ENCODE data around the gene CD59. TPM values are rescaled to one million over a fixed set of nuclear protein-coding genes. Genes with fewer than 3 reads are reported as not detected.

The CD59 gene
- total and polyA plus RNA-seq, 9 of the 15 experiments (the other 6 are each of a cell fraction or from before 2014, with no cell fraction given) = 38.1 to 338 (median 173) TPM

GRCh38 chr11:33654594-33654993 lies 81.6 kb downstream of the CD59 start:
- in situ Hi-C loops (cut with MboI) (no loop called here), intact Hi-C loops (cut with micrococcal nuclease) (no loop called here)
- 0% methylated on average over 6 of the region's 6 CpGs for WGBS (ENCODE audit: insufficient coverage, low coverage, missing lambda C conversion rate)
- H3K9ac ChIP-seq (ENCODE audit: insufficient read depth in 1 of 2, low read depth in 2 of 2, low read length in 2 of 2) = no peak overlapping the region
- no peak for TF ChIP-seq SRSF9 (IDR thresholded peaks at IDR 0.05; ENCODE audit: borderline replicate concordance, low read depth, low read length)
- FAIRE-seq (no peak), ATAC-seq (no peak), DNase-seq (ENCODE audit: extremely low read depth in 1 of 4, low spot score in 3 of 4) (no peak)
- no peaks in the 10 kb centered on the region for H4K20me1 ChIP-seq (replicated peaks; ENCODE audit: control insufficient read depth, insufficient read depth, low read length)
- ChIA-PET POLR2A (interaction anchor here (0.9 kb wide), 1 partner anchor 9 kb away, joined by 3 read pairs; no protein-coding TSS in a partner anchor), CTCF (ENCODE audit: low intra/inter-chr PET ratio) (no interaction called here)
- H3K4me2 ChIP-seq (ENCODE audit: insufficient read depth, low read length) = no peak overlapping the region
- no peaks in the 10 kb centered on the region for H3K36me3 ChIP-seq (ENCODE audit: control insufficient read depth, insufficient read depth, low read length)
- H3K4me1 ChIP-seq (replicated peaks in 1 of 2; ENCODE audit: control insufficient read depth in 2 of 2, insufficient read depth in 2 of 2, low read length in 2 of 2) = no peaks in the 10 kb centered on the region; a peak in 1 of 5 replicates
- no peak overlapping the region for H3K4me3 ChIP-seq
- H3K79me2 ChIP-seq (ENCODE audit: control insufficient read depth, insufficient read depth, low read length) = no peaks in the 10 kb centered on the region
- peaks cover 18 to 43% of the 10 kb centered on the region in 2 experiments; a peak in 4 of 5 replicates for H3K27me3 ChIP-seq (ENCODE audit: control insufficient read depth in 2 of 2, insufficient read depth in 2 of 2, low read length in 2 of 2)
- no TSS peak for BruUV-seq (replicated peaks)
- no peaks in the 10 kb centered on the region for H3K9me3 ChIP-seq (replicated peaks; ENCODE audit: control insufficient read depth, insufficient read depth, low read depth, low read length)
- no peak overlapping the region for H3K27ac ChIP-seq (ENCODE audit: extremely low read depth, low read depth, low read length)
- H3K9me1 ChIP-seq (ENCODE audit: control insufficient read depth, insufficient read depth, low read length) = no peaks in the 10 kb centered on the region
- no peak overlapping the region for H2AFZ ChIP-seq (ENCODE audit: low read depth, low read length)

Other genes with a start within 250 kb of the CD59 start
- gene C11orf91, start 35.6 kb downstream of the CD59 start, total RNA-seq (2014; rRNA removed) = not detected in 2 replicates
- gene C11orf91, start 35.6 kb downstream of the CD59 start, total RNA-seq (2014; rRNA removed; fragmentation: Illumina TruSeq; extraction: Trizol) = not detected in 2 replicates
- gene C11orf91, start 35.6 kb downstream of the CD59 start, total RNA-seq (2015; rRNA removed; fragmentation: Illumina TruSeq; extraction: Trizol) = not detected in 2 replicates
- not detected in 2 replicates for gene C11orf91, start 35.6 kb downstream of the CD59 start, total RNA-seq (2021)
- not detected in 2 replicates for gene C11orf91, start 35.6 kb downstream of the CD59 start, polyA plus RNA-seq (2011; rRNA removed)
- not detected in 2 replicates for gene C11orf91, start 35.6 kb downstream of the CD59 start, polyA plus RNA-seq (2014; fragmentation: Illumina TruSeq; extraction: Trizol)
- not detected for gene C11orf91, start 35.6 kb downstream of the CD59 start, polyA plus RNA-seq (2014; fragmentation: Nextera tagmentation; extraction: Ambion mirVana)
- not detected in 2 replicates for gene C11orf91, start 35.6 kb downstream of the CD59 start, polyA plus RNA-seq (2014; rRNA removed)
- gene FBXO3, start 38.1 kb upstream of the CD59 start, total RNA-seq (2014; rRNA removed) = 11.6 and 14.3 TPM in 2 replicates
- gene FBXO3, start 38.1 kb upstream of the CD59 start, total RNA-seq (2014; rRNA removed; fragmentation: Illumina TruSeq; extraction: Trizol) = 29.2 and 33.3 TPM in 2 replicates
- gene FBXO3, start 38.1 kb upstream of the CD59 start, total RNA-seq (2015; rRNA removed; fragmentation: Illumina TruSeq; extraction: Trizol) = 21.4 and 21.9 TPM in 2 replicates
- gene FBXO3, start 38.1 kb upstream of the CD59 start, total RNA-seq (2021) = 24.3 and 25.2 TPM in 2 replicates
- gene FBXO3, start 38.1 kb upstream of the CD59 start, polyA plus RNA-seq (2011; rRNA removed) = 41.4 and 59.3 TPM in 2 replicates
- gene FBXO3, start 38.1 kb upstream of the CD59 start, polyA plus RNA-seq (2014; fragmentation: Illumina TruSeq; extraction: Trizol) = 26.7 and 30.1 TPM in 2 replicates
- gene FBXO3, start 38.1 kb upstream of the CD59 start, polyA plus RNA-seq (2014; fragmentation: Nextera tagmentation; extraction: Ambion mirVana) = 10 to 100 TPM; 55.7 to 57.9 TPM
- gene FBXO3, start 38.1 kb upstream of the CD59 start, polyA plus RNA-seq (2014; rRNA removed) = 18.9 and 19.5 TPM in 2 replicates
- 93.1 and 104 TPM in 2 replicates for gene LMO2, start 155.7 kb upstream of the CD59 start, total RNA-seq (2014; rRNA removed)
- 85.1 and 96.3 TPM in 2 replicates for gene LMO2, start 155.7 kb upstream of the CD59 start, total RNA-seq (2014; rRNA removed; fragmentation: Illumina TruSeq; extraction: Trizol)
- gene LMO2, start 155.7 kb upstream of the CD59 start, total RNA-seq (2015; rRNA removed; fragmentation: Illumina TruSeq; extraction: Trizol) = 39.2 and 41.5 TPM in 2 replicates
- 87.3 and 96.2 TPM in 2 replicates for gene LMO2, start 155.7 kb upstream of the CD59 start, total RNA-seq (2021)
- gene LMO2, start 155.7 kb upstream of the CD59 start, polyA plus RNA-seq (2011; rRNA removed) = 79.9 and 126 TPM in 2 replicates
- gene LMO2, start 155.7 kb upstream of the CD59 start, polyA plus RNA-seq (2014; fragmentation: Illumina TruSeq; extraction: Trizol) = 90.9 and 91.5 TPM in 2 replicates
- gene LMO2, start 155.7 kb upstream of the CD59 start, polyA plus RNA-seq (2014; fragmentation: Nextera tagmentation; extraction: Ambion mirVana) = 10 to 100 TPM in 1 of 2 experiments, 1 to 10 TPM in 1; 6.9 to 19.6 TPM
- gene LMO2, start 155.7 kb upstream of the CD59 start, polyA plus RNA-seq (2014; rRNA removed) = 98.0 and 118 TPM in 2 replicates

All from K562 (cell line).